Spleen (tissue), 13 donors: ENCODE results near the gene PCCA. TPM values are rescaled to one million over a fixed set of nuclear protein-coding genes. Genes with fewer than 3 reads are reported as not detected.
A peak's percentile ranks its signal among the peaks of the same experiment; 100 is the strongest.

Source experiments
- DNase-seq: peaks from one replicate; pipeline ENCODE4 v3.0.0-alpha.2; 2020
- H3K27ac ChIP-seq, 8 donors: fragments of 200-600 bp; sonication (generic) in 7 of 8; 1 replicate in 4 of 8; 2 replicates in 4 of 8; pipeline versions ENCODE4 v1.5.0 to v1.8.0; 2016 to 2021; ENCODE audit warnings: inconsistent platforms in 4 of 8, mild to moderate bottlenecking in 4 of 8, moderate library complexity in 1 of 8
- H3K27me3 ChIP-seq, 7 donors: fragments of 200-600 bp; sonication (generic) in 6 of 7; replicated peaks in 1 of 7; 1 replicate in 4 of 7; 2 replicates in 3 of 7; pipeline versions ENCODE4 v1.5.0 to v1.8.0; 2016 to 2021; ENCODE audit warnings: inconsistent platforms in 3 of 7, mild to moderate bottlenecking in 1 of 7
- H3K36me3 ChIP-seq, 6 donors: fragments of 200-600 bp; sonication (generic) in 5 of 6; 1 replicate in 4 of 6; 2 replicates in 2 of 6; pipeline versions ENCODE4 v1.5.0 to v1.8.0; 2016 to 2021; ENCODE audit warnings: inconsistent platforms in 2 of 6
- H3K4me1 ChIP-seq, 6 donors: fragments of 200-600 bp; sonication (generic) in 5 of 6; 1 replicate in 3 of 6; 2 replicates in 3 of 6; pipeline versions ENCODE4 v1.5.0 to v1.8.0; 2016 to 2021; ENCODE audit warnings: inconsistent platforms in 3 of 6
- H3K4me3 ChIP-seq, 8 donors: fragments of 200-600 bp; sonication (generic) in 7 of 8; 1 replicate in 4 of 8; 2 replicates in 4 of 8; pipeline versions ENCODE4 v1.5.0 to v1.8.0; 2016 to 2021; ENCODE audit warnings: inconsistent platforms in 4 of 8, mild to moderate bottlenecking in 4 of 8, moderate library complexity in 2 of 8
- H3K9me3 ChIP-seq, 8 donors: fragments of 200-600 bp; sonication (generic) in 7 of 8; 1 replicate in 4 of 8; 2 replicates in 4 of 8; pipeline versions ENCODE4 v1.5.0 to v1.8.0; 2016 to 2021; ENCODE audit warnings: inconsistent platforms in 4 of 8
- CTCF ChIP-seq, 11 experiments: fragments of 200-600 bp in 7 of 11; fragments of 450-650 bp in 4 of 11; sonication (generic) in 4 of 11; IDR thresholded peaks in 8 of 11; conservative IDR thresholded peaks in 3 of 11; 1 replicate in 7 of 11; 2 replicates in 4 of 11; pipeline versions ENCODE4 v1.4.0 to v1.8.0; 2016 to 2021; ENCODE audit warnings: antibody characterized with exemption in 11 of 11, inconsistent platforms in 4 of 11, mild to moderate bottlenecking in 1 of 11
- POLR2A ChIP-seq, 3 donors: fragments of 450-650 bp; IDR thresholded peaks; one replicate each; pipeline ENCODE4 v1.5.1; 2017; ENCODE audit warnings: antibody characterized with exemption in 3 of 3, mild to moderate bottlenecking in 1 of 3
- POLR2AphosphoS5 ChIP-seq, 3 donors: sonication (generic); formaldehyde crosslinking; IDR thresholded peaks; one replicate each; pipeline ENCODE4 v1.5.1; 2017; ENCODE audit warnings: antibody characterized with exemption in 3 of 3
- WGBS, 5 donors: extraction: QIAGEN DNeasy Blood & Tissue Kit in 3 of 5; methylation state at CpG; one replicate each; pipeline versions ENCODE4 v1.1.5 to v1.1.7; 2013 to 2018; 5-methylcytosine and 5-hydroxymethylcytosine counted together
- intact Hi-C: fragments of 100-400 bp; cut with DNase I; formaldehyde crosslinking; loops from one replicate; pipeline ENCODE4 v1.15.0; 2023; ENCODE audit warnings: low total_unique reads
- long read RNA-seq, 2 donors: transcript quantifications; one replicate each; lab custom pipeline, GENCODE V29; 2026
- polyA plus RNA-seq, 3 donors: library from polyadenylated mRNA; stranded (reverse); fragments of 200-250 nt; gene quantifications; one replicate each; pipeline ENCODE4 v1.2.1, GENCODE V29; 2013
- total RNA-seq, 7 donors: library from RNA; depleted of rRNA in 3 of 7; stranded (reverse); fragments of >200 nt in 3 of 7; fragmentation: NEBNext Ultra II Directional in 4 of 7; extraction: Animal tissue kit (Norgen Biotek cat#: 25700) in 4 of 7; gene quantifications; one replicate each; pipeline versions ENCODE4 v1.1.0 to v1.2.1, GENCODE V29; 2016 to 2021
- donor health status: healthy with polysubstance abuse.
- donor health status: DM: no; HTN: no; CAD: no; lungs with moderate emphysema.
- donor health status: DM: no; HTN: no; CAD: no.
- donor health status: Bipolar disorder and iron deficiency.
- donor health status: healthy.
- donor health status: DM: no; HTN: no; CAD: no.
- donor health status: DM: yes; HTN: yes; CAD: no.

The PCCA gene
- 10 to 100 TPM; 29.7 to 54.9 (median 46.8) TPM for total RNA-seq
- polyA plus RNA-seq = 10 to 100 TPM in 1 of 3 donors, 1 to 10 TPM in 2; 9.3 to 10.9 (median 9.8) TPM
- long read RNA-seq, donor 1, partial matches to known transcripts = 9 of 10 reads
- long read RNA-seq, donor 1, other reads (novel, unspliced or antisense) = 0 of 10 reads
- long read RNA-seq, donor 2, partial matches to known transcripts = 0 of 3 reads
- long read RNA-seq, donor 2, other reads (novel, unspliced or antisense) = 0 of 3 reads

- H3K9me3 ChIP-seq = no peaks in the 10 kb centered on the region
- WGBS, 5 donors = 0 to 1% (median 1%) methylated on average over 53 to 77 of the region's 77 CpGs
- peaks cover 0 to 41% (median 30%) of the 10 kb centered on the region in 6 donors for H3K4me1 ChIP-seq
- H3K27me3 ChIP-seq = no peaks in the 10 kb centered on the region
- DNase-seq = peak; percentile 96
- intact Hi-C loops = no loop called here
- peak within 1 kb of the TSS; percentile 77 to 99 (median 91) for H3K4me3 ChIP-seq
- TF ChIP-seq CTCF (IDR thresholded peaks at IDR 0.05 in 8 of 11, conservative IDR thresholded peaks at IDR 0.05 in 3 of 11) = peak in 1 of 11 experiments; percentile 13
- peak; percentile 79 to 88 (median 86) for TF ChIP-seq POLR2AphosphoS5 (IDR thresholded peaks at IDR 0.05)
- TF ChIP-seq POLR2A (IDR thresholded peaks at IDR 0.05) = no peak
- no peaks in the 10 kb centered on the region for H3K36me3 ChIP-seq
- H3K27ac ChIP-seq = peak within 1 kb of the TSS; percentile 53 to 84 (median 76)
Observed at GRCh38 chr13:100088644-100089464, at the start of gene PCCA. PCCA (plus strand) TSS chr13:100089093; CDS start chr13:100089121, 28 bp downstream.

DNA sequence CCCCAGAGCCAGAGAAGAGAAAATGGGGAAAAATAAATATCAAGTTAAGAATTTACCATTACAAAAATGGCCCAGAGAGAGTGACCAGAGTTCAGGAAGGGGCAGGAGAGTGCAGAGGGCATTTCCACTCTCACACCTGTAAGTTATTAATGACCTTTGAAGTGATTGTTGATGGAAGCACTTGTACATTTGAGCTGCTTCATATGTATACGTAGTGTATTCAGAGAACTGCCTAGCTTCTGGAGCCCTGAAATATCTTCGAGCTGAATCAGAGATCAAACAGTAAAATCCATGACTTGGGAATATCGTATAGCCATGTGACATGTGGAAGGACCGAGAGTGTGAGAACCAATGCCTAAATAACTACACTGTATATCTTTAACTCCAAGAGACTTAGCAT, 49.2 kb upstream of the PCCA start:
- Histone ChIP-seq H3K36me3 (no peaks in the 10 kb centered on the region), H3K9me3 (no peaks in the 10 kb centered on the region), H3K27ac (peak overlapping the region in 1 of 8 donors; percentile 5), H3K27me3 (no peaks in the 10 kb centered on the region), H3K4me1 (no peaks in the 10 kb centered on the region), H3K4me3 (no peak overlapping the region)
- intact Hi-C loops = no loop called here
- DNase-seq = no peak
- 61 to 80% (median 72%) methylated on average over 4 of the region's 4 CpGs for WGBS, 5 donors
- TF ChIP-seq POLR2A (IDR thresholded peaks at IDR 0.05) (no peak), CTCF (IDR thresholded peaks at IDR 0.05 in 8 of 11, conservative IDR thresholded peaks at IDR 0.05 in 3 of 11) (no peak), POLR2AphosphoS5 (IDR thresholded peaks at IDR 0.05) (no peak)

DNA sequence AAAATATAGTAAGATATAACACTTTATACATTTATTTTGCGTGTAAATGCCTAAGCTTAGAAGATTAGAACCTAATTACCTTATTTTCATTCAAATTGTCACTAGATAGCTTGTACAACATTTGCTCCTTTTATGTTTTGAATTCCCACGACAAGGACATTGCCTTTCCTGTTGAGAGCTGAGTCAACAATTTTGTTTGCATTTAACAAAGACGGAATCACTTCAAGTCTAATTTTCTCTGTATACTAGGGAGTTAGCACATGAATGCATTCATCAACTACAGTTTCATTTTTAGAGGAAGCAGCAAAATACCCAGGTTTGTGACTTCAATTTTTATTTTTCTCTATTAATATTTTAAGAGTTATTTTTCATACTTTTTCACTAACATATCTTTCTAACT, 48.7 kb upstream of the PCCA start:
- H3K4me1 ChIP-seq = no peaks in the 10 kb centered on the region
- 42 to 60% (median 51%) methylated on average over 3 of the region's 3 CpGs for WGBS, 5 donors
- DNase-seq = no peak
- H3K27me3 ChIP-seq = no peaks in the 10 kb centered on the region
- no peak for TF ChIP-seq POLR2A (IDR thresholded peaks at IDR 0.05)
- no peak for TF ChIP-seq CTCF (IDR thresholded peaks at IDR 0.05 in 8 of 11, conservative IDR thresholded peaks at IDR 0.05 in 3 of 11)
- no peak for TF ChIP-seq POLR2AphosphoS5 (IDR thresholded peaks at IDR 0.05)
- H3K27ac ChIP-seq = peak overlapping the region in 1 of 8 donors; percentile 5
- intact Hi-C loops = no loop called here
- H3K9me3 ChIP-seq = no peaks in the 10 kb centered on the region
- H3K36me3 ChIP-seq = no peaks in the 10 kb centered on the region
- no peak overlapping the region for H3K4me3 ChIP-seq

DNA sequence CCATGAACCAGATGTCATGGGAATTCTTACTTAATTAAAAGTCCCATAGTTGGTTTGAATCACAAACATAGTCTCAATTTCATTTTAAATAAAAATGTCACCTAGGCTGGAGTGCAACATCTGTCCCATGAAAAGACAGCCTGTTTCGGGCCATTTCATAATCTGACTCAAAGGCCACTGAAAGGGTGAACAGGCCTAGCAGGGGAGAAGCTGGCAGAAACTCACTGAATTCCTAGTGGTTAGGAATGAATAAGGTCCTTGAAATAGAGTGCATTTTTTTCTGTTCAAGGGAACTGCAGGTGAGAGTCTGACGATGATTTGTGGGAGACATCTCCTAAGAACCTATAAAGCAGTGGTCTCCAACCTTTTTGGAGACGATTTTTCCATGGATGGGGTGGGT, 44.0 kb upstream of the PCCA start:
- no peak overlapping the region for H3K27ac ChIP-seq
- no peak for TF ChIP-seq CTCF (IDR thresholded peaks at IDR 0.05 in 8 of 11, conservative IDR thresholded peaks at IDR 0.05 in 3 of 11)
- TF ChIP-seq POLR2A (IDR thresholded peaks at IDR 0.05) = no peak
- TF ChIP-seq POLR2AphosphoS5 (IDR thresholded peaks at IDR 0.05) = no peak
- H3K27me3 ChIP-seq = no peaks in the 10 kb centered on the region
- H3K4me1 ChIP-seq = no peaks in the 10 kb centered on the region
- H3K36me3 ChIP-seq = no peaks in the 10 kb centered on the region
- H3K9me3 ChIP-seq = no peaks in the 10 kb centered on the region
- 81 to 89% (median 86%) methylated on average over 3 of the region's 3 CpGs for WGBS, 5 donors
- no peak for DNase-seq
- intact Hi-C loops = no loop called here
- no peak overlapping the region for H3K4me3 ChIP-seq
